ENCODE results near the gene KRTAP10-12. TPM values are rescaled to one million over a fixed set of nuclear protein-coding genes. Genes with fewer than 3 reads are reported as not detected.

Gene KRTAP10-12
- total and polyA plus RNA-seq, 4 donors = not detected

DNA sequence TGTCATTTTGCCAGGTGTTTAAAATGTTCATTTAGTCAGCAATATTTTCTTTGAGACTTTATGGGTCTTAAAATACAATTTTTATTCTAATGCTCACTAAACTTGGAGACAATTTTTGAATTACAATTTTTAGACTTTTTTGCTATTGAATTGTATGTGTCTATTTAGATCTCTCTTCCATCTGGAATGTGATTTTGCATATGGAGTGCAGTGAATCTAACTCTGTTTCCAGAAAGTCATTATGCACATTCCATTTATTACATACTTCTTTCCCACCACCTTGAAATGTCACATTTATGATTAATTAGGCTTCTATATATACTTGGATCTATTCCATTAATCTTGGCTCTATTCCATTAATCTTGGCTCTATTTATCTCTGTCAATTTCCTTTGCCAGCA is 20.0 kb downstream of the KRTAP10-12 start:
- no peak for DNase-seq (ENCODE audit: low spot score)
- H3K27me3 ChIP-seq (ENCODE audit: control insufficient read depth in 4 of 4, insufficient read depth in 4 of 4, low read length in 3 of 4) = peaks cover 0 to 24% (median 7%) of the 10 kb centered on the region in 4 donors
- H3K9ac ChIP-seq (ENCODE audit: low read depth in 1 of 2, low read length in 2 of 2) = no peak overlapping the region
- H3K4me1 ChIP-seq (ENCODE audit: control insufficient read depth in 4 of 4, insufficient read depth in 4 of 4, low read length in 3 of 4) = no peaks in the 10 kb centered on the region
- H3K36me3 ChIP-seq (ENCODE audit: control insufficient read depth in 4 of 4, insufficient read depth in 3 of 4, low read depth in 1 of 4, low read length in 3 of 4) = no peaks in the 10 kb centered on the region
- no peak overlapping the region for H3K4me3 ChIP-seq (ENCODE audit: low read depth in 1 of 3, low read length in 3 of 3)
- no peak overlapping the region for H3K27ac ChIP-seq (ENCODE audit: low read depth in 1 of 2, low read length in 2 of 2)
- TF ChIP-seq, protein P1, sequence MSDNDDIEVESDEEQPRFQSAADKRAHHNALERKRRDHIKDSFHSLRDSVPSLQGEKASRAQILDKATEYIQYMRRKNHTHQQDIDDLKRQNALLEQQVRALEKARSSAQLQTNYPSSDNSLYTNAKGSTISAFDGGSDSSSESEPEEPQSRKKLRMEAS (IDR thresholded peaks at IDR 0.05) = no peak
- TF ChIP-seq HNF4A (conservative IDR thresholded peaks at IDR 0.05) (no peak), GABPA (IDR thresholded peaks at IDR 0.05 in 1 of 2, conservative IDR thresholded peaks at IDR 0.05 in 1 of 2) (no peak), RAD21 (IDR thresholded peaks at IDR 0.05) (no peak), EGR1 (IDR thresholded peaks at IDR 0.05; ENCODE audit: low read depth in 2 of 2) (no peak), TAF1 (conservative IDR thresholded peaks at IDR 0.05) (no peak), FOXA1 (IDR thresholded peaks at IDR 0.05) (no peak), SP1 (IDR thresholded peaks at IDR 0.05) (no peak), YY1 (IDR thresholded peaks at IDR 0.05) (no peak)
- TF ChIP-seq, protein P2, sequence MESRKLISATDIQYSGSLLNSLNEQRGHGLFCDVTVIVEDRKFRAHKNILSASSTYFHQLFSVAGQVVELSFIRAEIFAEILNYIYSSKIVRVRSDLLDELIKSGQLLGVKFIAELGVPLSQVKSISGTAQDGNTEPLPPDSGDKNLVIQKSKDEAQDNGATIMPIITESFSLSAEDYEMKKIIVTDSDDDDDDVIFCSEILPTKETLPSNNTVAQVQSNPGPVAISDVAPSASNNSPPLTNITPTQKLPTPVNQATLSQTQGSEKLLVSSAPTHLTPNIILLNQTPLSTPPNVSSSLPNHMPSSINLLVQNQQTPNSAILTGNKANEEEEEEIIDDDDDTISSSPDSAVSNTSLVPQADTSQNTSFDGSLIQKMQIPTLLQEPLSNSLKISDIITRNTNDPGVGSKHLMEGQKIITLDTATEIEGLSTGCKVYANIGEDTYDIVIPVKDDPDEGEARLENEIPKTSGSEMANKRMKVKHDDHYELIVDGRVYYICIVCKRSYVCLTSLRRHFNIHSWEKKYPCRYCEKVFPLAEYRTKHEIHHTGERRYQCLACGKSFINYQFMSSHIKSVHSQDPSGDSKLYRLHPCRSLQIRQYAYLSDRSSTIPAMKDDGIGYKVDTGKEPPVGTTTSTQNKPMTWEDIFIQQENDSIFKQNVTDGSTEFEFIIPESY (IDR thresholded peaks at IDR 0.05) = no peak
- H3K9me3 ChIP-seq (ENCODE audit: control insufficient read depth in 4 of 4, low read length in 3 of 4) = no peaks in the 10 kb centered on the region

DNA sequence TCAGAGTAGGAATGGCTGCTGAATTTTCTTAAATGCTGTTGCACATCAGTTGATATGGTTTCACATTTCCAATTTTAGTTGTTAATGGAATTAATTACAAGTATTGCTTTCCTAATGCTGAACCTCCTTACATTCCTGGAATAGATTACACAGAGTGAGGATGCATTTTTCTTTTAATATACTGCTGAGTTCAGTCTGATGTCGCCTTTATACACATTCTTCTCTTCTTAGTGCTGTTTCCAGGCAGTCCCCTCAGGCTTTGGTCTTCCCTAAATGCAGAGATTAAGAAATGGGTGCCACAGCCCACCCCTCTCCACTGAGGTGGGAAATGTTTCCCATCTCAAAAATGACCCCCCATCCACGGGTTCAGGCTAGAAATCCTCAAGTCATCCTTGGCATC is 21.1 kb downstream of the KRTAP10-12 start:
- Histone ChIP-seq H3K9me3 (ENCODE audit: control insufficient read depth in 4 of 4, low read length in 3 of 4) (no peaks in the 10 kb centered on the region), H3K9ac (ENCODE audit: low read depth in 1 of 2, low read length in 2 of 2) (no peak overlapping the region), H3K36me3 (ENCODE audit: control insufficient read depth in 4 of 4, insufficient read depth in 3 of 4, low read depth in 1 of 4, low read length in 3 of 4) (no peaks in the 10 kb centered on the region), H3K4me3 (ENCODE audit: low read depth in 1 of 3, low read length in 3 of 3) (no peak overlapping the region), H3K27ac (ENCODE audit: low read depth in 1 of 2, low read length in 2 of 2) (no peak overlapping the region), H3K4me1 (ENCODE audit: control insufficient read depth in 4 of 4, insufficient read depth in 4 of 4, low read length in 3 of 4) (no peaks in the 10 kb centered on the region), H3K27me3 (ENCODE audit: control insufficient read depth in 4 of 4, insufficient read depth in 4 of 4, low read length in 3 of 4) (peaks cover 0 to 19% (median 4%) of the 10 kb centered on the region in 4 donors)
- WGBS = 48% methylated on average over 2 of the region's 2 CpGs
- TF ChIP-seq TAF1 (conservative IDR thresholded peaks at IDR 0.05) = no peak
- no peak for DNase-seq (ENCODE audit: low spot score)

DNA sequence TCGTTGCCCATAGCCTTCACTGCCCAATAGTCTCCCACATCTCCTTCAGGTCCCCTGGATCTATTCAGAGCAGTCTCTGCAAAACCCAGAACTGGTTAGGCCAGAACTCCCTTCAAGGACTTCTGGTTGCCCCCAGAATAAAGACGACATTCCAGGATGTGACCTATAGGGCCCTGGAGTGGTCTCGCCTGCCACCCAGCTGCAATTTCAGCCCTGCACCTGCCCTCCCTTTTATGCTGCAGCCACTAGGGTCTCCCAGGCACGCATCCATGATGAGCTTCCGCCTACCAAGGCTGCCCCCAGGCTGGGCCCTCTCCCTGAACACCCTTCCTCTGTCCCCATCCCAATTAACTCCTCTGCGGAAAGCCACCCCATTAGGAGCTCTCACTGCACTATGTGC is 21.6 kb downstream of the KRTAP10-12 start:
- Histone ChIP-seq H3K9me3 (ENCODE audit: control insufficient read depth in 4 of 4, low read length in 3 of 4) (no peaks in the 10 kb centered on the region), H3K27me3 (ENCODE audit: control insufficient read depth in 4 of 4, insufficient read depth in 4 of 4, low read length in 3 of 4) (peaks cover 0 to 18% (median 3%) of the 10 kb centered on the region in 4 donors), H3K9ac (ENCODE audit: low read depth in 1 of 2, low read length in 2 of 2) (no peak overlapping the region), H3K4me3 (ENCODE audit: low read depth in 1 of 3, low read length in 3 of 3) (no peak overlapping the region), H3K36me3 (ENCODE audit: control insufficient read depth in 4 of 4, insufficient read depth in 3 of 4, low read depth in 1 of 4, low read length in 3 of 4) (no peaks in the 10 kb centered on the region), H3K4me1 (ENCODE audit: control insufficient read depth in 4 of 4, insufficient read depth in 4 of 4, low read length in 3 of 4) (peaks cover 0 to 3% (median 0%) of the 10 kb centered on the region in 4 donors), H3K27ac (ENCODE audit: low read depth in 1 of 2, low read length in 2 of 2) (no peak overlapping the region)
- WGBS = 51% methylated on average over 6 of the region's 6 CpGs
- DNase-seq (ENCODE audit: low spot score) = no peak
- TF ChIP-seq EGR1 (IDR thresholded peaks at IDR 0.05; ENCODE audit: low read depth in 2 of 2) (no peak), YY1 (IDR thresholded peaks at IDR 0.05) (no peak), RXRA (IDR thresholded peaks at IDR 0.05) (no peak), JUND (IDR thresholded peaks at IDR 0.05) (no peak), HNF4G (IDR thresholded peaks at IDR 0.05) (no peak), NR2F2 (IDR thresholded peaks at IDR 0.05) (no peak), FOXA2 (IDR thresholded peaks at IDR 0.05) (no peak), HNF4A (conservative IDR thresholded peaks at IDR 0.05) (no peak), FOXA1 (IDR thresholded peaks at IDR 0.05) (no peak), SP1 (IDR thresholded peaks at IDR 0.05) (no peak)
- TF ChIP-seq, protein P3, sequence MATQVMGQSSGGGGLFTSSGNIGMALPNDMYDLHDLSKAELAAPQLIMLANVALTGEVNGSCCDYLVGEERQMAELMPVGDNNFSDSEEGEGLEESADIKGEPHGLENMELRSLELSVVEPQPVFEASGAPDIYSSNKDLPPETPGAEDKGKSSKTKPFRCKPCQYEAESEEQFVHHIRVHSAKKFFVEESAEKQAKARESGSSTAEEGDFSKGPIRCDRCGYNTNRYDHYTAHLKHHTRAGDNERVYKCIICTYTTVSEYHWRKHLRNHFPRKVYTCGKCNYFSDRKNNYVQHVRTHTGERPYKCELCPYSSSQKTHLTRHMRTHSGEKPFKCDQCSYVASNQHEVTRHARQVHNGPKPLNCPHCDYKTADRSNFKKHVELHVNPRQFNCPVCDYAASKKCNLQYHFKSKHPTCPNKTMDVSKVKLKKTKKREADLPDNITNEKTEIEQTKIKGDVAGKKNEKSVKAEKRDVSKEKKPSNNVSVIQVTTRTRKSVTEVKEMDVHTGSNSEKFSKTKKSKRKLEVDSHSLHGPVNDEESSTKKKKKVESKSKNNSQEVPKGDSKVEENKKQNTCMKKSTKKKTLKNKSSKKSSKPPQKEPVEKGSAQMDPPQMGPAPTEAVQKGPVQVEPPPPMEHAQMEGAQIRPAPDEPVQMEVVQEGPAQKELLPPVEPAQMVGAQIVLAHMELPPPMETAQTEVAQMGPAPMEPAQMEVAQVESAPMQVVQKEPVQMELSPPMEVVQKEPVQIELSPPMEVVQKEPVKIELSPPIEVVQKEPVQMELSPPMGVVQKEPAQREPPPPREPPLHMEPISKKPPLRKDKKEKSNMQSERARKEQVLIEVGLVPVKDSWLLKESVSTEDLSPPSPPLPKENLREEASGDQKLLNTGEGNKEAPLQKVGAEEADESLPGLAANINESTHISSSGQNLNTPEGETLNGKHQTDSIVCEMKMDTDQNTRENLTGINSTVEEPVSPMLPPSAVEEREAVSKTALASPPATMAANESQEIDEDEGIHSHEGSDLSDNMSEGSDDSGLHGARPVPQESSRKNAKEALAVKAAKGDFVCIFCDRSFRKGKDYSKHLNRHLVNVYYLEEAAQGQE (IDR thresholded peaks at IDR 0.05) = no peak
- TF ChIP-seq, protein P1 (IDR thresholded peaks at IDR 0.05) = no peak
- TF ChIP-seq, protein P4, sequence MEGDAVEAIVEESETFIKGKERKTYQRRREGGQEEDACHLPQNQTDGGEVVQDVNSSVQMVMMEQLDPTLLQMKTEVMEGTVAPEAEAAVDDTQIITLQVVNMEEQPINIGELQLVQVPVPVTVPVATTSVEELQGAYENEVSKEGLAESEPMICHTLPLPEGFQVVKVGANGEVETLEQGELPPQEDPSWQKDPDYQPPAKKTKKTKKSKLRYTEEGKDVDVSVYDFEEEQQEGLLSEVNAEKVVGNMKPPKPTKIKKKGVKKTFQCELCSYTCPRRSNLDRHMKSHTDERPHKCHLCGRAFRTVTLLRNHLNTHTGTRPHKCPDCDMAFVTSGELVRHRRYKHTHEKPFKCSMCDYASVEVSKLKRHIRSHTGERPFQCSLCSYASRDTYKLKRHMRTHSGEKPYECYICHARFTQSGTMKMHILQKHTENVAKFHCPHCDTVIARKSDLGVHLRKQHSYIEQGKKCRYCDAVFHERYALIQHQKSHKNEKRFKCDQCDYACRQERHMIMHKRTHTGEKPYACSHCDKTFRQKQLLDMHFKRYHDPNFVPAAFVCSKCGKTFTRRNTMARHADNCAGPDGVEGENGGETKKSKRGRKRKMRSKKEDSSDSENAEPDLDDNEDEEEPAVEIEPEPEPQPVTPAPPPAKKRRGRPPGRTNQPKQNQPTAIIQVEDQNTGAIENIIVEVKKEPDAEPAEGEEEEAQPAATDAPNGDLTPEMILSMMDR (IDR thresholded peaks at IDR 0.05; ENCODE audit: low read depth, low read length, missing input control) = no peak
- TF ChIP-seq, protein P2 (IDR thresholded peaks at IDR 0.05) = no peak
